NK-92 (cell line): ENCODE measurements around the gene LTA.
"Not testable (repeated sequence)": the region's sequence is repeated elsewhere in the genome, so short reads cannot be mapped to it uniquely, and the experiment has no call there.

ENCODE experiments used
- DNase-seq: peaks from one replicate; lab custom pipeline; 2025; ENCODE audit not compliant: unreplicated experiment; lab: John Stamatoyannopoulos, UW

LTA gene

GRCh38 chr6:31541658-31542521 lies 30.2 kb upstream of the LTA start, which contains the start of gene DDX39B:
DDX39B (minus strand) TSS chr6:31542003; CDS start chr6:31540532, 1,471 bp downstream.
- DNase-seq = no peak

DNA sequence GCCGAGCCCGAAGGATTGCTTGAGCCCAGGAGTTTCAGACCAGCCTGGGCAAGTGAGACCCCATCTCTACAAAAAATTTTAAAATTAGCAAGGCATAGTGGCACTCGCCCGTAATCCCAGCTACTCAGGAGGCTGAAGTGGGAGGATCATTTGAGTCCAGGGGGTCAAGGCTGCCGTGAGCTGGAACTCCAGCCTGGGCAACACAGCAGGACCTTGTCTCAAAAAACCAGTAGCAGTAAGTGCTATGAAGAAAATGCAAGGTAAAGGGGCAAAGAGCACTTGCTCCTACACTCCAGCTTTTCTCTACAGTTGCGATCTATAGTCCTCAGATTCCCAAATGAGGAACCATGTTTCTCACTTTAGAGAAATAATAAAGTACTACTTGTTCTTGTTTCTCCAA lies 28.4 kb upstream of the LTA start:
- no peak for DNase-seq

DNA sequence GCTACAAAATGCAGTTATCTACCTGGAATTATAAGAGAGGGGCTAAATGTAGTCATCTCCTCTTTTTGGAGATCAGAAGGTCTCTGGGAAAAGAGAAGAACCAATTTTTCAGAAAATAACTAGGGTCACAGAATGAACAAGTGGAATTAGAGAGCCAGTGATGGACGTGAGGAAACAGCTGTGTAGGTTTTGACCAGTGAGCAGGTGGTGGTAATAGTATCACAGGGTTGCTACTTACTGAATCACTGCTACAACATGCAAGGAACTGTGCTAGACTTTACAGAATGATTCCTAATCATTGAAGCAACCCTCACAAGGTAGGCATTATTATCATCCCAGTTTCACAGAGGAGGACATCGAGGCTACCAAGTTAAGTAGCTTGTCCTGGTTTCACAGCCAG lies 27.4 kb upstream of the LTA start:
- DNase-seq = no peak

GRCh38 chr6:31545291-31545690 lies 26.8 kb upstream of the LTA start:
- no peak for DNase-seq

DNA sequence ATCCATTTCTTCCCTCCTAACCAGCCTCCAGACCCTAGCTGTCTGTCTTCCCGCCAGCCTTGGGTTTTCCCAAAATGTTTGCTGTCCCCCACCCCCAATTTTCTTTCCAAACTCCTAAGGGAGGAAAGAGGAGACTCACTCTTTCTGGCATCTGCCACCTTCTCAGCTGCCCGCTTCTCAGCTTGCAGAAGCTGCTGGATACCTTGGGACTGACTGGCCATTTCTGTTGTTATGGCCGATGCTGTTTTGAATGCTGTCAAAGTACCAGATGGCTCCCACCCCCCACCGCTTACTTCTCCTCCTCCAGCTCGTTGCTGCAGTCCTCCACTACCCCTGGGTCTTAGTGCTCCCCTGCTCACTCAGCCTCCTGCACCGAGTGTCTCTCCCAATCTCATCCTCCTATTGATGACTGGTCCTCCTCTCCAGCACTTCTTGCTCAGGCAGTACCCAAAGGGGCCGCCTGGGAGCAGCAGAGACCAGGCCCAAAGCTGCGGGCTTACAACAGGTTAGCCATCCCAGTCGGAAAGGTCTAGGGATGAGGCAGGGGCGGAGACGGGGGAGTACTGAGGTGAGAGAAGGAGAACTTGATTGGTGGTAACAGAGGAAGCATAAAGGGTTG lies 25.6 kb upstream of the LTA start, which contains the start of gene ATP6V1G2:
Gene ATP6V1G2, minus strand, starts transcription at position 270 of the 619 bp plus-strand sequence. Its CDS starts 49 bp downstream, at position 221.
- no peak for DNase-seq

DNA sequence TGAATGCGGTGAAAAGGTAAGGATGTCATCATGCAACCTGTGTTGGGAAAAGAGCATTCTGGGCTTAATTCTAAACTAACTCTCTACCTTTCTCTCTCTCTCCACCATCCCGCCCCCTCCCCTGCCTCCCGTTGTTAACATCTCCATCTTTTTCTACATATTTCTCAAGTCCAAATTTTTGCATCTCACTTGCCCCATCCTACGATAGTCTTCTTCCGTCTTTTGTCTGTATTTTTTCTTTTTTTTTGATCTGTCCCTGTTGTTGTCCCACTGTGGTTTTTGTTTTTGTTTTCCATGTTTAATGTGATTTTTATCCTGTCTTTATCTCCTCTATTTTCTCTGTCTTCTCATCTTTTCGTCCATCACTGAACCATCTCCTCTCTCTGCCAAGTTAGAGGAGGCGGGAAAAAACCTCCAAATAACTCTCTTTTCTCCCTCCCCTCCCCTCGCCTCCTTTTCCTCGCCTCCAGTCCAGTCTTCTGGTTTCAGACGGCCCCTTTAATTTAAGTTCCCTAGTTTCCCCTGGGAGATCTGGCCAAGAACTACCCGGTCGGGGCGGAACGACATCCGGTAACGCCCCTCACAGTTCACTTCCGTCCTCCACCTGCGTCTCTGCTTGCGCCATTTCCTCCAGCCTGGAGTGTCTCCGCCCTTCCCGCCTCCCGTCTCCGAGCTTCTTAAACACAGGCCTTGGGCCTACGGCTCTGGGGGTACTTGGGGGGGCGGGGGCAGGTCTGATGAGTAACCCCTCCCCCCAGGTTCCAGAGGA lies 24.9 kb upstream of the LTA start, which contains the start of gene NFKBIL1:
Gene NFKBIL1, plus strand, starts transcription at position 651 of the 769 bp plus-strand sequence. Its CDS starts 87 bp downstream, at position 738.
- DNase-seq = no peak

- no peak for DNase-seq
Observed at GRCh38 chr6:31547727-31548543, 24.2 kb upstream of the LTA start.

DNA sequence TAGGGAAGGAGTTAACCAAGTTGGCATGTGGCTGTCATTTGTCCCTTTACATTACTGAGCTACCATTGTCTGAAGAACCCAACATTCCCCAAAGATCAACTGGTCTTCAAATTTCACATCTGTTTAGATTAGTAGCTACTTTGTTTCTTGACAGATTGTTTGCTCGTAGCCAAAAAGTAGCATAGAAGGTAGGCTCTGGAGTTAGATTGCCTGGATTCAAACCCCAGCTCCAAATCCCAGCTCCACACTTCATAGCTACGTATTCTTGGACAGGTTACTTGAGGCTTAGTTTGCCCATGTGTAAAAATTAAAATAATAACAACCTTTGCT lies 23.6 kb upstream of the LTA start:
- no peak for DNase-seq

GRCh38 chr6:31551371-31551770 lies 20.7 kb upstream of the LTA start:
- DNase-seq = not testable (repeated sequence)

- DNase-seq = no peak
Observed at GRCh38 chr6:31556307-31556706, 15.8 kb upstream of the LTA start.

- no peak for DNase-seq
Observed at GRCh38 chr6:31557443-31558317, 14.4 kb upstream of the LTA start.

DNA sequence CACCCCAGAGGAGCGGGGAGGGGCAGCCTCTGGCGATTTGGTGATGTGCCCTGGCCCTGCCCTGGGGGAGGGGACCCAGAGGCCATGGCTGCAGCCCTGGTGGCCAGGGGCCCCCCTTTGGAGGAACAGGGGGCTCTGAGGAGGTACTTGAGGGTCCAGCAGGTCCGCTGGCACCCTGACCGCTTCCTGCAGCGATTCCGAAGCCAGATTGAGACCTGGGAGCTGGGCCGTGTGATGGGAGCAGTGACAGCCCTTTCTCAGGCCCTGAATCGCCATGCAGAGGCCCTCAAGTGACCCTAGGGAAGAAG lies 13.8 kb upstream of the LTA start:
- DNase-seq = no peak

DNA sequence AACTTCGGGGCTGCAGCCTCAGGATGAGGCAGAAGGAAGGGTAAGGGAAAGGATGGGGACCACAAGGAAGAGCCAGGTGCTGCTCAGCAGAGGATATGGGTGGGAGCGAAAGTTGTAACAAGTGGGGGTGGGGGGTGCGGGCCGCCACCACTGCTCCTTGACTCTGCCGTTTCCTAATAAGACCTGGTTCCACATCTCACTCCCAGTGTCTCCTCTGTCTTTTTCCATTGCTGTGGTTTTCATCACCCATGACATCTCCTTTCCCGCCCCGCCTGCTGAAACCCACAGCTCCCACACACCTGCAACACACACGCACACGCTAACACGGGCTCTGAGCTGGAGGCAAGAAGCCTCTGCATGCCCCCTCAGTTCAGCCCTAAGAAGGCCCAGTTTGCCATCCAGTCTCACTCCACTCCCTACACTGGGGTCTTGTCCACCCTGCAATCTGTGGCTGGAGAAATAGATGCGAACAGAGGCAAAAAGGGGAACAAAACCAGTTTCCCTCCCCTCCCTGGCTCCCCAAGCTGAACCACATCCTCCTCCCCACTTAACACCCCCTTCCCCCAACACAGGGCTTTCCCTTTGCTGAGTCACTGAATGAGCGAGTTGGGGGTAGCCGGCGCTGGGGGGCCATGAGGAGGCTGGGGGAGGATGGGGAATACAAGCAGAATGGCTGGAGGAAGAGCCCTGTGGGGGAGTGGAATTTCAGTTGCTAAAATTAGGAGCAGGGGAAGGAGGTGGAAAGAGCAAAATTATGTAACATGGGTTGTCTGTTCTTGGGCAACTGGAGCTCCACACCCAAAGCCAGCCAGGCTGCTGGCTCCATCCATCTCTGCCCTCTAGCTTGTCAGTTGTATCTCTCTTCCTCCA lies 13.2 kb upstream of the LTA start:
- DNase-seq = no peak

DNA sequence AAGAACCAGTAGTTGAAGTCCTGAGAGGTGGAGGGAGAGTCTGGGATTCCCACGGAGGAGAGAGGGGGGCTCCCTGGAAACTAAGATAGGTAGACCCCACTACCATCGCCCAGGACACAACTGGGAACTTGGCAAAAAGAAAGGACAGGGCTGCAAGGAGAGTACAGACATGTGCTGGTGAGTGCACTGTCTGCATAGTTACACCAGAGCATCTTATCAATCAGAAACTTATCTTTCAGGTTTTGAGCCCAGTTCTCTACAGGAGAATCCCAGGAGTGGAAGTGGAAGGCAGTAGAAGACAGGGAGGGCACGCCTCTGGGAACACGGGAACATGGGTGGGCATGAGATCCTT lies 12.5 kb upstream of the LTA start:
- no peak for DNase-seq

DNA sequence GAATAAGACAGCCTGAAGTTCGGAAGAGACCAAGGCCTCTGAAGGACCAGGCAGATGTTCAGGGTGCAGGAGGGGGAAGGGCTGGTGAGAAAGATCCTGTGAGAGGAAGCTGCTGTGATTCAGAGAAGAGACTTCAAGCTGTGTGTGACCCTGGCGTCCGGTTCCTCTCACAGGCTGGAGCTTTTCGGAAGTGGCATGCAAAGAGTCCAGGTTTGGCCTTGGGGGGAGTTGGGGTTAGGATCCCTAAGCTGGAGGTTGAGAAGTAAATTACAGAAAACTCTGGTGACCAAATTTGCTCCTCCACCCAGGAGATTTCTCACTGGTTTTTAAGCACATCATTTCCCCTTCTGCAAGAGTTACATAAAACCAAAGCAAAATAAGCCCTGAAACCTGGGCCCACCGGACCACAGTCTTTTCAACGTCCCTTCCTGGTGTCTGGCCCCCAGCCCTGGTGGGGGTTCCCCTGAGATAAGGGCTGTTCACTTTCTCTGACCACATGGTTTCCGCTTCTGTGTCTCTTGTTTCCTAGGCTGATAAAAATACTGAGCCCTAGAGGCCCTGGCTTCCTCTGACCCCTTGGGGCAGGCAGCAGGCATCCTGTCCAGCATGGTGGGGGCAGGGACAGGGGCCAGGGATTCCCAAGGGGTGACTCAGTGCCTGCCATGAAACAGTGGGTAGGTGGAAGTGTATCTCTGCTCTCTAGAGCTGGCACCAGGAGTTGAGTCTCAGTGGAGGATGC lies 12.0 kb upstream of the LTA start:
- DNase-seq = no peak

GRCh38 chr6:31560697-31561058 lies 11.4 kb upstream of the LTA start:
- no peak for DNase-seq

DNA sequence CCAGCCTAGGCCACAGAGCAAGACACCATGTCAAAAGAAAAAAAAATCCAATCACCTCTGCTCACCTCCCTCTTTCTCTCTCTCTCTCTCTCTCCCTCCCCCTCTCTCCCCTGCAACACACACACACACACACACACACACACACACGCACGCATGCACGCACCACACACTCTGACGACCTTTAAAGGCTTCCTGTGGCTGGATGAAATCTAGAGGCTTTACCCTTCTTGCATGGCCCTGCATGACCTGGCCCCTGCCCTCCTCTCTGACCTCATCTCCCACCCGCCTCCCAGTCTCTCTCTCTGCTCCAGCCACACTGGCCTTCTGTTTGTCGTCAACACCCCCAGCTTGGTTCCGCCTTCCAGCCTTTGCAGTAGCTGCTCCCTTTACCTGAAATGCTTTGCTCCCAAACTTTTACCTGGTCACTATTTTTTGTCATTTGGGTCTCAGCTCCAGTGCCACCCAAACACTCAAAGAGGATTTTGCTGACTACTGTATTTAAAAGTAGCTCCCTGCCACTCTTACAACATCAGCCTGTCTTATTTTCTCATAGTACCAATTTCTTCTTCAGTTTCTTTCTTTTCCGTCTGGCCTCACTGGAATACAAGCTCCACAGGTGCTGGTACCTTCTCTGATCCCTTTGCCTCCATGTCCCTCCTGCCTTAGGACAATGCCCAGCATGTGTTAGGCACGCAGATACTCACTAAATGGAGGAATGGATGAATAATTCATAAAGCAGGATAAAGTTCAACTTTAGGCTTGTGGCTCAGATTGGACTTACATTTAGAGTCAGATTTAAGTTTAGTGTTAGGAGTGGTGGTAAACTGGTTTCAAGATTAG lies 4.3 kb upstream of the LTA start:
- no peak for DNase-seq

- no peak for DNase-seq
Observed at GRCh38 chr6:31568537-31568961, 3.5 kb upstream of the LTA start.
